HG03439 (cell line): ENCODE data around the gene GABRE.

ENCODE experiments used
- ATAC-seq: cut with Tn5 transposase; IDR thresholded peaks from one replicate; pipeline ENCODE4 v1.9.1; 2021; ENCODE audit warnings: mild to moderate bottlenecking, moderate library complexity; ENCODE audit not compliant: unreplicated experiment

Gene GABRE

GRCh38 chrX:151974336-151975227 lies at the start of gene GABRE:
Gene GABRE (minus strand): TSS chrX:151974676. CDS start chrX:151974625, 51 bp downstream.
- no peak for ATAC-seq

- no peak for ATAC-seq
Observed at GRCh38 chrX:152020888-152021287, 46.4 kb upstream of the GABRE start.

GRCh38 chrX:151999813-152000212 lies 25.3 kb upstream of the GABRE start:
- no peak for ATAC-seq

GRCh38 chrX:151997539-151997938 lies 23.1 kb upstream of the GABRE start:
- ATAC-seq, result no peak

- no peak for ATAC-seq
Observed at GRCh38 chrX:151996347-151996746, 21.9 kb upstream of the GABRE start.

- no peak for ATAC-seq
Observed at GRCh38 chrX:151994476-151994875, 20.0 kb upstream of the GABRE start.

GRCh38 chrX:151988706-151989299 lies 14.3 kb upstream of the GABRE start:
- no peak for ATAC-seq

GRCh38 chrX:151987108-151987507 lies 12.6 kb upstream of the GABRE start:
- no peak for ATAC-seq

- no peak for ATAC-seq
Observed at GRCh38 chrX:151985955-151986354, 11.5 kb upstream of the GABRE start.

- ATAC-seq, result no peak
Observed at GRCh38 chrX:151985531-151985930, 11.1 kb upstream of the GABRE start.

- no peak for ATAC-seq
Observed at GRCh38 chrX:151984902-151985301, 10.4 kb upstream of the GABRE start.

GRCh38 chrX:151984328-151984727 lies 9.9 kb upstream of the GABRE start:
- no peak for ATAC-seq

- no peak for ATAC-seq
Observed at GRCh38 chrX:151983186-151983585, 8.7 kb upstream of the GABRE start.

GRCh38 chrX:151982222-151982621 lies 7.7 kb upstream of the GABRE start:
- ATAC-seq, result no peak

GRCh38 chrX:151981129-151981528 lies 6.7 kb upstream of the GABRE start:
- no peak for ATAC-seq

- ATAC-seq, result no peak
Observed at GRCh38 chrX:151977923-151978322, 3.4 kb upstream of the GABRE start.

- no peak for ATAC-seq
Observed at GRCh38 chrX:151977009-151977408, 2.5 kb upstream of the GABRE start.

GRCh38 chrX:151975736-151976275 lies 1.3 kb upstream of the GABRE start:
- ATAC-seq, result no peak

- ATAC-seq, result no peak
Observed at GRCh38 chrX:151975228-151975593, 735 bp upstream of the GABRE start.

GRCh38 chrX:151973851-151974335 lies 583 bp downstream of the GABRE start:
- no peak for ATAC-seq

- ATAC-seq, result no peak
Observed at GRCh38 chrX:151973060-151973661, 1.3 kb downstream of the GABRE start.

- ATAC-seq, result no peak
Observed at GRCh38 chrX:151970661-151971060, 3.8 kb downstream of the GABRE start.
